ENCODE data around the gene PRPF8.

Gene PRPF8

GRCh38 chr17:1624650-1625049 is 60.0 kb downstream of the PRPF8 start:
- FAIRE-seq: no peak

GRCh38 chr17:1623057-1623630 is 61.5 kb downstream of the PRPF8 start:
- FAIRE-seq: no peak

- FAIRE-seq: no peak
Observed at GRCh38 chr17:1621273-1621954, 63.3 kb downstream of the PRPF8 start.

GRCh38 chr17:1620486-1620885 is 64.2 kb downstream of the PRPF8 start:
- FAIRE-seq: no peak

- no peak for FAIRE-seq
Observed at GRCh38 chr17:1617620-1618174, 67.0 kb downstream of the PRPF8 start.

GRCh38 chr17:1616101-1616500 is 68.6 kb downstream of the PRPF8 start:
- FAIRE-seq: no peak

- FAIRE-seq: no peak
Observed at GRCh38 chr17:1612400-1612799, 72.3 kb downstream of the PRPF8 start.

- FAIRE-seq: no peak
Observed at GRCh38 chr17:1611715-1612114, 73.0 kb downstream of the PRPF8 start.

GRCh38 chr17:1608676-1609075 is 76.0 kb downstream of the PRPF8 start:
- no peak for FAIRE-seq

- no peak for FAIRE-seq
Observed at GRCh38 chr17:1607971-1608320, 76.7 kb downstream of the PRPF8 start.

GRCh38 chr17:1606352-1606985 is 78.2 kb downstream of the PRPF8 start:
- no peak for FAIRE-seq

GRCh38 chr17:1605681-1606351 is 78.9 kb downstream of the PRPF8 start:
- no peak for FAIRE-seq

- no peak for FAIRE-seq
Observed at GRCh38 chr17:1604831-1605528, 79.7 kb downstream of the PRPF8 start.

- no peak for FAIRE-seq
Observed at GRCh38 chr17:1601571-1601970, 83.1 kb downstream of the PRPF8 start.
